ENCODE results near the gene SIPA1L3.

Gene SIPA1L3

DNA sequence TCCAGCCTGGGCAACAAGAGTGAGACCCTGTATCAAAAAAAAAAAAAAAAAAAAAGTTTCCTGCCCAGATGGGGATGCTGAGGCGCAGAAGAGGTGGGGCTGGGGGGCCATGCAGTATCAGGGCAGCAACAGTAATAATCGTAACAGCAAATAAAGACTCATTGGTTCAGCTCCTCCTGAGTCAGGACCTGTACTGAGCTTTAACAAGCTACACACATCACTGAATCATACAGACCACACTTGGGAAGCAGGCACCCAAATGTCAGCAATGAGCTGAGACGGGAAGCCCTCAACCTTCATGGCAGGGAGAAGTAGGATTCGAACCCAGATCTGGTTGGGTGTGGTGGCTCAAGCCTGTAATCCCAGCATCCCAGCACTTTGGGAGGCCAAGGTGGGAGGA, 327.6 kb downstream of the SIPA1L3 start:
- DNase-seq (ENCODE audit: low read depth): no peak

DNA sequence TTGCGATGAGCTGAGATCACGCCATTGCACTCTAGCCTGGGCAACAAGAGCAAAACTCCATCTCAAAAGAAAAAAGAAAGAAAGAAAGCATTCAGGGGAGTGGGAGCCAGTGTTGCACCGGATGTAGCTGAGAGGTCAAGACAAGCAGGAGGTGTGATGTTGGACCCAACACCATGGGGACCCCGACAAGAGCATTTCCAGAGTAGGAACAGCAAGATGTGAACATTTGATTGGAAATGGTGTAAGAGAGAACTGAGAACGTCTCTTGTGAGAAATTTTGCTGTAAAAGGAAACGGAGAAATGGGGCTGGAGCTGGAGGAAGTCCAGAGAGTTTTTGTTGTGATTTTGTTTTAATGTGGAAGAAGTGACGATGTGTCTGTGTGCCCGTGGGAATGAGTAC, 332.8 kb downstream of the SIPA1L3 start:
- DNase-seq (ENCODE audit: low read depth): no peak

DNA sequence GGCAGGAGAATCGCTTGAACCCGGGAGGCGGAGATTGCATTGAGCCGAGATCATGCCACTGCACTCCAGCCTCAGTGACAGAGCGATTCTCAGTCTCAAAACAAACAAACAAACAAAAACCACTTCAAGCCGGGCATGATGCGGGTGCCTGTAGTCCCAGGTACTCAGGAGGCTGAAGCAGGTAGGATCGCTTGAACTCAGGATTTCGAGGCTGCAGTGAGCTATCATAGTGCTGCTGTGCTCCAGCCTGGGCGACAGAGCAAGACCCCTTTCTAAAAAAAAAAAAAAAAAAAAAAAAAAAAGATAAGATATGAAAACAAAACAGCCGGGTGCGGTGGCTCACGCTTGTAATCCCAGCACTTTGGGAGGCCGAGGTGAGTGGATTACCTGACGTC, 336.3 kb downstream of the SIPA1L3 start:
- DNase-seq (ENCODE audit: low read depth): no peak

DNA sequence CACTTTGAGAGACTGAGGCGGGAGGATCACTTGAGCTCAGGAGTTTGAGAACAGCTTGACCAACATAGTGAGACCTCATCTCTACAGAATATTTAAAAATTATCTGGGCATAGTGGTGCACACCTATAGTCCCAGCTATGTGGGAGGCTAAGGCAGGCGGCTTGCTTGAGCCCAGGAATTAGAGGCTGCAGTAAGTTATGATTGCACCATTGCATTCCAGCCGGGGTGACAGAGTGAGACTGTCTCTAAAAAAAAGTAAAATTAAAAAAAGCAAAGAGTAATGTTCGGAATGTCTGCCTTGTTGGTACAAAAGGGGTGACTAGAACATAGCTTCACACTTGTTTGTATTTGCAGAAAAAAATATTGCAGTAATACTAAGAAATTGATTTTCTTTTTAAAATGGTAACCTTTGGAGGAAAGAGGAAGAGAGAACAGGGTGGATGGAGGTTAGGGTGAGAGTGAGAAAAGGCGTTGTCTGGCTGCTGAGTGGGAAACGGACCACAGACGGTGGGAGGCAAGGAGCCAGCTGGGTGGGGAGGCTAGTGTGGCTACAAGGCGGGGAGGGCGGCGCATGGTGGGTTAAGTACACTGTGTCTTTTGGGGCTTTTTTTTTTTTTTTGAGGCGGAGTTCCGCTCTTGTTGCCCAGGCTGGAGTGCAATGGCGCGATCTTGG, 339.0 kb downstream of the SIPA1L3 start:
- no peak for DNase-seq (ENCODE audit: low read depth)

DNA sequence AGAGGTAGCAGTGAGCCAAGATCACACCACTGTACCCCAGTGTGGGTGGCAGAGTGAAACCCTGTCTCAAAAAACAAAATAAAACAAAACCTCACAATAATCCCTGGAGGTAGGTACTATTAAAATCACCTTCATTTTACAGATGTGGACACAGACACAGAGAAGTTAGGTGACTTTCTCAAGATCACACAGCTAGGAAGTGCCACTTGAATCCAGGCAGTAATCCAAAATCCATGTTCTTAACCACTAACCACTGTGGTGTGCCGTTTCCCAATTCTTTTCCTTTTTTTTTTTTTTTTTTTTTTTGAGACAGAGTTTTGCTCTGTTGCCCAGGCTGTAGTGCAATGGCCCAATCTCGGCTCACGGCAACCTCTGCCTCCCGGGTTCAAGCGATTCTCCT, 340.1 kb downstream of the SIPA1L3 start:
- no peak for DNase-seq (ENCODE audit: low read depth)

DNA sequence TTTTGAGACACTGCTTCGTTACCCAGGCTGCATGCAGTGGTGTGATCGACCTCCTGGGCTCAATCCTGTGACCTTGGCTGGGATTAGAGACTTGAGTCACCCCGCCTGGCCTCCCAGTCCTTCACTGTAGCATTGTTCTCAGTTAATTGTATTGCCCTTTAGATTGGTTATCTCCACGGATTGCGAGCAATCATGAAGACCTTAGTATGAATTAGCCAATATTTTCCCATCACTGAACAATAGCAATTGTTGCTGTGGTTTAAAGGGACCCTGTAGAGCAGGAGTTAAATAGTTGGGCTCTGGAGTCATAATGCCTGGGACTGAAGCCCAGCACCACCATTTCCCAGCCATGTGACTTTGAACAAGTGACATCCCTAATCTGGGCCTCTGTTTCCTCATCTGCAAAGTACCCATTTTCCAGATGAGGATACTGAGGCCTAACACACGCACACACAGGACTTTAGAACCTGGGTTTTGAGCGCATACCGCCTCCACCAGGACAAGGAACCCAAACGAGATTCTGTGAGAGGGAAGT, 340.8 kb downstream of the SIPA1L3 start:
- no peak for DNase-seq (ENCODE audit: low read depth)

DNA sequence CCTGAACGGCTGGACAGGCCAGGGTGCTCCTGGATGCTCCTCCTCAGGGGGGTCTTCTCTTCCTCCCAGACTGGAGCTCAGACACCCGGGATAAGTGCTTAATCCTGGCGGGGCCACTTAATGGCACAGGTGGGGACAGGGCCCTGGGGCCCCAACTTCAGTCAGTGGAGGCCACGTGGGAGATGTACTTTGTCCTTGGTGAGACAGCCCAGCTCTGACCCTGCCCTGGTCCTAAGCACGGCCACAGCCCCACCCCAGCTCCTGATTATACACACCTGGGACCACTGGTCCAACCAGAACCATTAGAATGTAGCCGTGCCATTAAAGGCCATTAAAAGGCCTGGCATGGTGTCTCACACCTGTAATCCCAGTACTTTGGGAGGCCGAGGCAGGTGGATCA, 341.4 kb downstream of the SIPA1L3 start:
- DNase-seq (ENCODE audit: low read depth): no peak

DNA sequence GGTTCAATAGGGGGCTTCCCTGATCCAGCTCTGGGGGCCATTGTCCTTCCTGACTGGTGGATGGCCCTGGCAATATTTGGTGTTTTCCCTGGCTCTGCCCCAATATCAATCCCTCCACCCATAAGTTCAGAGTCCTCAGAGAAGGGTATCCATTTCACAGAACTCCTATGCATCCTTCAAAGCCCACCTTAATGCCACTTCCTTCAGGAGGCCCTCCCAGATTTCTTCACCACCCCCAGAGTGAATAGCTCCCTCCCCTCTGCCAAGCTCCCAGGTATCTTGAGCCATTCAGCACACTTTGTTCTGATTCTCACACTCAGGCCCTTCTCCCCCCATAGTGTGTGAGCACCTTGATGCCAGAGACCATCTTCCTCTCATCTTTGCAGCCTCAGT, 343.4 kb downstream of the SIPA1L3 start:
- DNase-seq (ENCODE audit: low read depth): no peak

DNA sequence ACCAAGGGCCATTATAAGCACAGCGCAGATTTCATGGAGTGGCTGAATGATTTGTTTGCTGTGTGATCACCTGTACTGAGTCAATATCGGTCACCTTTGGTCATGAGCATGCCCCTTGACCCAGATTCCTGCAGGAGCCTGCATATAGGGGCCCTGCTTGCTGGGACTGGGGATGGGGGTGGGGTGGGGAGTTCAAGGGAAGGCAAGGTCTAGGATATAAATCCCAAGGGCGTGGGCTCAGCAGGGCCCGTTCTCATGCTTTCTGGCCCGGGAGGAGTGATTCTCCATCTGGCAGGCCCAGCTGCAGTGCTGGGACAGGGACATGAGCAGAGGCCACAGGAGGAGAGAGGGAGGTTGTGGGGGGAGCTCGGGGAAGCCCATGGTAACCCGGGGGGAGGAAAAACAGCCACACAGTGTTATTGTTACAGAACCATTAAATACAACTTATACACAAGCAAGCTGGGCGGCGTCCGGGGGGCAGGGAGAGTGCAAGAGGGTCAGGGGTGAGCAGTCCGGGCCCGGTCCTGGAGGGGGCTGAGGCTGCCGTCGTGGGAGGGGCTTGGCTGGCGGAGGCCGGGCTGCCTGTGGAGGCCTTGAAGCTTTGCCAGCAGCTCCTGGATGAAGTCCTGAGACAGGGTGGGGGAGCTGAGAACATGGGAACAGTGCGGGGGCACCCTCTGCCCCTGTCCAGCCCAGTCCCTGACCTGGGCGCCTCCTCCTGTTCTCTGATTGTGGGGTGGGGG, 344.0 kb downstream of the SIPA1L3 start:
- DNase-seq (ENCODE audit: low read depth): no peak

DNA sequence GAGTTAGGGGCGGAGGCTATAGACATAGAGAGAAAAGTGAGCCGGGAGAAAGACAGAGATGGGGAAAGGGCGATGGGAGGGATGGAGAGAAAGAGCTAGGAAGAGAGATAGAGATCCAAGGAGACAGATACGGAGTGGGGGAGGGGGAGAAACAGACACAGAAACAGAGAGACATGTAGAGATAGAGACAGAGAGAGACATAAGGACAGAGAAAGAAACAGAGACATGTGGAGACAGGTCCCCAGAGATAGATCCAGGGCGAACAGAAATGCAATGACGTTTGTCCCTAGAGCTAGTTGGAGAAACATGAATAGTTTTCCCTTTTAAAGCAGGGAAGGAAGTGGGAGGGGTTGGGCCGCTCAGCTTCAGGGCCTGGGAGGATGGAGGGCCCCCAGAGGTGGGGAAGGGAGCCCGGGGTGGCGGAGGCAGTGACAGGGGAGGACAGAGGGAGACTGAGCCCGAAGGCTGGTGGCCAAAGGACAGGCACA, 344.6 kb downstream of the SIPA1L3 start:
- DNase-seq (ENCODE audit: low read depth): no peak

DNA sequence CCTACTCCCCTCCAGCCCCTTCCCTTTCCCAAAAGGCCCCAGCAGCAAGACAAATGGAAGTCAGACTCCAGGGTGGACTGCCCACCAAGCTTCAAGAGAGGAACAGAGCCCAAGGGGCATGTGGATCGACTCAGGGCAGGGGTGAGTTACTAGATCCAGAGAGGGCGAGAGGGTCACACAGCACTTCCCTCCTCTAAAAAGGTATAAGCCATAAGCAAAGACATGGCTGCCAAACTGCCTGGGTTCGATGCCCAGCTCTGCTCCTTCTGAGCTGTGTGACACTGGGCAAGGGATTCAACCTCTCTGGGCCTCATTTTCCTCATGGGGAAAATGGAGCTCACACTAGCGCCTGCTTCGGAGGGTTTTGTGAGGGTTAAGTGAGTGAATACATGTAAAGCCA, 345.4 kb downstream of the SIPA1L3 start:
- DNase-seq (ENCODE audit: low read depth): no peak

DNA sequence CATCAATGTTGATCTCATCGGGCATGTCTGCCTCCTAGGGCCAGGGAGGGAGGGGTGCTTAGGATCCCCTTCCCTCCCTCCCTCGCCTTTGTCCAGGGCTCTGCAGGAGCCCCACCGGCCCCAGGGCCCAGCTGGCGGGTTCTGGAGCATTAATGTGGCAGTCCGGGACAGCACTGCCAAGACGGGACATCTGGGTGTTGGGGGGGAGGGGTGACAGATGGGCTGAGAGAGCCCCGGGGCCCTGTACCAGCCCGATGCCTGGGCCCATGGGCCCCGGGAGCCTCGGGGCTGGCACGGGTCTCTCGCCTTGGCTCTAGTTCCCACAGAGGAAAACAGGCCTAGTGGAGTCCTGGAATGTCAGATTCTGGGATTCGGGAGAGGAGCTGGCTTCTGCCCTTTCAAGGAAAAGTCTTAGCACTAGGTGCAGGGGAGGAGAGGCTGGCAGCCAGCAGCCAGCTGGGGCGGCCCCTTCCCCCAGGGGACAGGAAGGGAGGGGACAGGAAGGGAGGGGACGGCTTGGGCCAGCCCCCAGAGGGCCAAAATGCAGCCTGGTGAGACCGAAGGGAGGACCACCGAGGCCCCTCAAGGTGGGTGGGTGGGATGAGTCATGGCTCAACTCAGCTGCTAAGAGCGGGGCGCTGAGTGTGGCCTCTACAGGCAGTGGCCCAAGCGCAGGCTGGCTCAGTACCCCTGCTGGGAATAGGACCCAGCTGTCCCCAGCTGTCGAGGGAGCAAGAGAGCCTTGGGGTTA, 346.1 kb downstream of the SIPA1L3 start:
- no peak for DNase-seq (ENCODE audit: low read depth)

DNA sequence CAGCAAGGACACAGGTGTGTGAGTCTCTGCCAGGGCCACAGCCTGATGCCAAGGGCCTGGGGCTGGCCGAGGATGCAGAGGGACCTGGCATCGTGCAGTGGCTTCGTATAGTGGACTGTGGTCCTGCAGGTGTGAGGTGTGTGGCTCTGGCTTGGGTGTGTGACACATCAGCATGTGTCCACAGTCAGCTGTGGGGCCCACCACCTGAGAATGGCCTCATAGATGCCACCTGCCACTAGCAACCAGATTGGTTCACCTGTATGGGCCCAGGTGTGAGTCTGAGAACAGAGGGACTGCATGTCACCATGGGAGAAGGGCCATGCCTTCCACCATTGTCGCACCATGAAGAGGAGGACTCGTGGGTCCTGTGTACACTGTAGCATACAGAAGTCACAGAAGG, 346.8 kb downstream of the SIPA1L3 start:
- DNase-seq (ENCODE audit: low read depth): no peak

DNA sequence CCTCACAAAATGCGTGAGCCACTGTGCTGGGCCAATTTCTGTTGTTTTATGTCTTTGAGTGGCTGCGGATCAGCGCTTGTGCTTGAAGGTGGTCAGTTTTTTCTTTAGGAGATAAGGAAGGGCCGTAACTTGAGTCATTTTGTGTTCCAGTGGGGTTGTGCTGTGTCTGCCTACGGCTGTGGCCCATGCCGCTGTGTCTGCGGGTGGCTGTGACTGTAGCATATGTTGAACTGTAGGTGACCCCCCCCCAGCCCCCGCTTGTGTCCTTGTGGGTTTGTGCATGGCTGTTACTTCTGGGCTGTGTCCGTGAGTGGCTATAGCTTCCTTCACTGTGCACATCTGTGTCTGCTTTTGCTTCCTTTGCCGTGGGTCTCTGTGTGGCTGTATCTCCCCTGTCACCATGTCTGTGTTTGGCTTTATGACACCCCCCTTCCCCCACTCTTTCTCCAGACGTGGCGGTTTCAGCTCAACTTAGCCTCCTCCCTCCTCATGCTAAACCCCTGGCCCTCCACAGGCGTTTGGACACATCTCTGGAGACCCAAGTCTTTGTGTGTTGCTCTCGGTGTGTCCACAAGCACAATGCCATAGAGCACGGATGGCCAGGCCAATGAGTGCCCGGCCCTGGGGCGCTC, 348.5 kb downstream of the SIPA1L3 start:
- no peak for DNase-seq (ENCODE audit: low read depth)
